ENCODE results near the gene CR2. TPM values are rescaled to one million over a fixed set of nuclear protein-coding genes. Genes with fewer than 3 reads are reported as not detected.
"Not testable (repeated sequence)": the region's sequence is repeated elsewhere in the genome, so short reads cannot be mapped to it uniquely, and the experiment has no call there.

Gene CR2
- polyA plus RNA-seq, 3 donors = 1.3 to 3.6 (median 1.7) TPM

GRCh38 chr1:207503950-207504349 lies 49.8 kb downstream of the CR2 start:
- DNase-seq = no peak

DNA sequence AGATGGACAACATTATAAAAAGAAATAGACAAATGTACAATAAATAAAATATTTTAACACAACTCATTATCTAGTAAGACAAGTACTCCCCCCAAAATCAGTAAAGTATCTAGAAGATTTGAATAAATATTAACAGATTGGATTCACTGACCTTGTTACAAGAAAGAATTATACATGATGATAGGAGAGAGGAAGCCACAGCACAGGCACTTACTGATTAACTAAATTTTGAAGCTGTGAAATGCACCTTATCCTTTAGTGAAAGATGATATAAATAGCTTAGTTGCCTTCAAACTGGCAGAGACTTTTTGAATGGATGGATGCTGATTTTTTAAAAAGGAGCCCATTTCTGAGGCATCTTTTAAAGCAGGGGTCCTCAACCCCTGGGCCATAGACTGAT lies 50.3 kb downstream of the CR2 start:
- no peak for DNase-seq

- DNase-seq = no peak
These were observed 56.3 kb downstream of the CR2 start for GRCh38 chr1:207510444-207510843.

GRCh38 chr1:207514890-207515289 lies 60.8 kb downstream of the CR2 start:
- DNase-seq = no peak

- no peak for DNase-seq
These were observed 62.6 kb downstream of the CR2 start for GRCh38 chr1:207516729-207517128.

DNA sequence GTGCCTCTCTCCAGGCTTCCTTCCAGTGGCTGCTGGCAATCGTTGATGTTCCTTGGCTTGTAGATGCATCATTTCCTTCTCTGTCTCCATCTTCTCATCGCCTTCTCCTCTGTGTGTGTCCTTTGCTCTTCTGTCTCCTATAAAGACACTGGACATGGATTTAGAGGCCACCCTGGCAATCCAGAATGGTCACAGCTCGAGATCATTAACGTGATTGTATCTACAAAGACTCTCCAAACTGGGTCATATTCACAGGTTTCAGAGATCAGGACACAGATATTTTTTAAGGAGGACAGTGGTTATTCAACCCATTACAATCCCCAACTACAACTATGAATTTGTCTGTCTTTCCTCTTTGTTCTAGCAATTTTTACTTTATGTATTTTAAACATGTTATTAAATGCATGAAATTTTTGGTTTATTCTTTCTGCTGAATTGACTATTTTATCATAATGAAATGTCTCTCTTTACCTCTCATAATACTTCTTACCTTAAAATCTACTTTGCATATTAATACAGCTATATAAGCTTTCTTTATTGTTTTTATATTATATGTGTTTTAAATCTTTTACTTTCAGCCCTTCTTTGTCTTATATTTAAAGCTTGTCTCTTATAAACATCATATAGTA lies 64.6 kb downstream of the CR2 start:
- DNase-seq = no peak

DNA sequence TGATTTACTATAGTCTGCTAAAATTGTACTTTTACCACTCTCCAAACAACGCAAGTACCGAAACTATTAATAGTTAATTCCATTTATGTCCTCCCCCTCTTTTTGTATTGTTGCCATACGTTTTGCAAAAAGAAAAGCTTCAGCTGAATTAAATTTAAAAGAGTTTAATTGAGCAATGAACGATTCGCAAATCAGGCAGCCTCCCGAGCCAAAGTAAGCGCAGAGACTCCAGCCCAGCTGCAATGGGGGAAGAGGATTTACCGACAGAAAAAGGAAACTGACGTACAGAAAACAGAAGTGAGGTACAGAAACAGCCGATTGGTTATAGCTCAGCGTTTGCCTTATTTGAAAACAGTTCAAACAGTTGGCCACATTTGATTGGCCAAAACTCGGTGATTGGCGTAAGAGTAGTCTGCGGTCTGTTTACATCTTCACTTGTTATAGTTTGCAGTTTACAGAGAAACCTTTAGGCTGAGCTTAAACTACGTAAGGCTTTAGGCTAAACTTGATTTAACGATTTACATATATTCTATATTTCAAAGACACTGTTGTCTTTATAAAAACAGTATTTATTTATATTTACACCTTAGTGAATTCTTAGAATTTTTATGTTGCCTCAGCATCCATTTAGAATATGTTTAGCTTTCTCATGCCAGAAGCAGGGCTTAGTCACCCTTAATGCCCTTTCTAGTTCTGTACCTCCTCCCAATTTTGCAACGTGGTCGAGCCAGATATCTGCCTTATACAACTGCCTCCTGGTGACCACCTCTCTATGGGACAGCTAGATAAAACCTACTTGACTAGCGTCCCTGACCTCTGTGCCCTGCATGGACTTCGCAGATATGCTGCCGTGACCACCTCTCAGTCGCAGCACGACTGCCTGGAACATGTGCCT lies 65.6 kb downstream of the CR2 start:
- no peak for DNase-seq

GRCh38 chr1:207520400-207521345 lies 66.5 kb downstream of the CR2 start:
- not testable (repeated sequence) for DNase-seq

GRCh38 chr1:207525239-207525638 lies 71.1 kb downstream of the CR2 start:
- DNase-seq = not testable (repeated sequence)

GRCh38 chr1:207528401-207528800 lies 74.3 kb downstream of the CR2 start:
- not testable (repeated sequence) for DNase-seq

DNA sequence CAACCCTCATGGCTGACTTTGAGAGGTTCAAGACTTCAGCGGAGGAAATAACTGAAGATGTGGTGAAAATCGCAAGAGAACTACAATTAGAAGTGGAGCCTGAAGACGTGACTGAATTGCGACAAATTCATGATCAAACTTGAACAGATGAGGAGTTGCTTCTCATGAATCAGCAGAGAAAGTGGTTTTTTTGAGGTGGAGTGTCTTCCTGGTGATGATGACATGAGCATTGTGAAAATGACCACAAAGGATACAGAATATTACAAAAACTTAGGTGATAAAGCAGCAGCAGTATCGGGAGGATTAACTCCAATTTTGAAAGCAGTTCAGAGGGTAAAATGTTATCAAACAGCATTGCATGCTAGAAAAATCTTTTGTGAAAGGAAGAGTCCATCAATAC lies 82.1 kb downstream of the CR2 start:
- not testable (repeated sequence) for DNase-seq

Other genes with a start within 250 kb of the CR2 start
- gene CD55, start 132.7 kb upstream of the CR2 start, polyA plus RNA-seq (ENCODE audit: insufficient read length in 3 of 3) = 10 to 100 TPM; 37.2 to 49.6 (median 44.6) TPM
- gene CR1, start 41.8 kb downstream of the CR2 start, polyA plus RNA-seq (ENCODE audit: insufficient read length in 3 of 3) = 10 to 100 TPM; 16.4 to 22.8 (median 16.6) TPM
- gene CR1L, start 190.8 kb downstream of the CR2 start, polyA plus RNA-seq (ENCODE audit: insufficient read length in 3 of 3) = 1 to 10 TPM in 2 of 3 donors, under 1 TPM in 1; 0.78 to 2.2 (median 2.0) TPM

Data from renal pelvis (tissue), 4 donors.